Trophoblast cell (in vitro differentiated cells and primary cell): ENCODE data around the gene PRDX3.
A peak's percentile ranks its signal among the peaks of the same experiment; 100 is the strongest.

Source experiments
- DNase-seq, 2 donors: peaks; one replicate each; pipeline ENCODE4 v3.0.0-alpha.2; 2016
- H2AFZ ChIP-seq: 2 replicates; pipeline ENCODE4 v1.6.1; 2013; ENCODE audit warnings: low read length, moderate library complexity, mild to moderate bottlenecking; ENCODE audit not compliant: insufficient read depth, poor library complexity
- H2AK5ac ChIP-seq: 2 replicates; pipeline ENCODE4 v1.6.1; 2013; ENCODE audit warnings: mild to moderate bottlenecking, low read length
- H2BK120ac ChIP-seq: 2 replicates; pipeline ENCODE4 v1.6.1; 2013; ENCODE audit warnings: low read length, mild to moderate bottlenecking, moderate library complexity; ENCODE audit not compliant: insufficient read depth, poor library complexity
- H2BK12ac ChIP-seq: 2 replicates; pipeline ENCODE4 v1.6.1; 2013; ENCODE audit warnings: mild to moderate bottlenecking, low read length, moderate library complexity
- H2BK5ac ChIP-seq: 2 replicates; pipeline ENCODE4 v1.6.1; 2013; ENCODE audit warnings: low read length, low read depth, moderate library complexity, mild to moderate bottlenecking; ENCODE audit not compliant: poor library complexity
- H3K14ac ChIP-seq: 2 replicates; pipeline ENCODE4 v1.6.1; 2013; ENCODE audit warnings: mild to moderate bottlenecking, low read length
- H3K18ac ChIP-seq: 2 replicates; pipeline ENCODE4 v1.6.1; 2013; ENCODE audit warnings: mild to moderate bottlenecking, low read length
- H3K23ac ChIP-seq: 2 replicates; pipeline ENCODE4 v1.6.1; 2013; ENCODE audit warnings: low read length
- H3K27ac ChIP-seq: 2 replicates; pipeline ENCODE4 v1.5.1; 2013; ENCODE audit warnings: low read depth, mild to moderate bottlenecking, inconsistent platforms, low read length, moderate library complexity
- H3K27me3 ChIP-seq: 2 replicates; pipeline ENCODE4 v1.6.1; 2013; ENCODE audit warnings: inconsistent platforms, mild to moderate bottlenecking, low read length, moderate library complexity; ENCODE audit not compliant: insufficient read depth
- H3K36me3 ChIP-seq, 2 experiments: 1 replicate in 1 of 2; 2 replicates in 1 of 2; pipeline ENCODE4 v1.6.1; 2013; ENCODE audit warnings: low read length in 2 of 2, mild to moderate bottlenecking in 2 of 2, moderate library complexity in 1 of 2; ENCODE audit not compliant: insufficient read depth in 2 of 2, control insufficient read depth in 1 of 2
- H3K4ac ChIP-seq: 2 replicates; pipeline ENCODE4 v1.6.1; 2013; ENCODE audit warnings: low read depth, mild to moderate bottlenecking, low read length, moderate library complexity
- H3K4me1 ChIP-seq, 2 experiments: 1 replicate in 1 of 2; 2 replicates in 1 of 2; pipeline ENCODE4 v1.6.1; 2013; ENCODE audit warnings: low read length in 2 of 2, mild to moderate bottlenecking in 2 of 2, moderate library complexity in 1 of 2; ENCODE audit not compliant: insufficient read depth in 2 of 2, control insufficient read depth in 1 of 2
- H3K4me2 ChIP-seq: 2 replicates; pipeline ENCODE4 v1.6.1; 2013; ENCODE audit warnings: inconsistent platforms, mild to moderate bottlenecking, low read length, moderate library complexity
- H3K4me3 ChIP-seq: 2 replicates; pipeline ENCODE4 v1.5.1; 2013; ENCODE audit warnings: mild to moderate bottlenecking, low read depth, low read length, inconsistent platforms
- H3K79me1 ChIP-seq: one replicate; pipeline ENCODE4 v1.6.1; 2013; ENCODE audit warnings: low read length
- H3K79me2 ChIP-seq: 2 replicates; pipeline ENCODE4 v1.6.1; 2013; ENCODE audit warnings: low read length, mild to moderate bottlenecking; ENCODE audit not compliant: control insufficient read depth, insufficient read depth, poor library complexity
- H3K9ac ChIP-seq: 2 replicates; pipeline ENCODE4 v1.6.1; 2013; ENCODE audit warnings: mild to moderate bottlenecking, low read length
- H3K9me3 ChIP-seq: 2 replicates; pipeline ENCODE4 v1.6.1; 2013; ENCODE audit warnings: low read depth, mild to moderate bottlenecking, control low read depth, inconsistent platforms, low read length; ENCODE audit not compliant: insufficient read depth
- H4K12ac ChIP-seq: 2 replicates; pipeline ENCODE4 v1.6.1; 2013; ENCODE audit warnings: low read depth, mild to moderate bottlenecking, low read length, moderate library complexity
- H4K8ac ChIP-seq: 2 replicates; pipeline ENCODE4 v1.6.1; 2013; ENCODE audit warnings: low read depth, mild to moderate bottlenecking, low read length, moderate library complexity
- H4K91ac ChIP-seq: one replicate; pipeline ENCODE4 v1.6.1; 2013; ENCODE audit warnings: low read depth, mild to moderate bottlenecking, low read length, moderate library complexity
- WGBS: extraction: QIAGEN DNeasy Blood & Tissue Kit; methylation state at CpG from one replicate; pipeline ENCODE4 v1.1.7; 2013; ENCODE audit warnings: missing lambda C conversion rate; ENCODE audit not compliant: insufficient read length, insufficient coverage; ENCODE audit errors: extremely low coverage; 5-methylcytosine and 5-hydroxymethylcytosine counted together

The PRDX3 gene

DNA sequence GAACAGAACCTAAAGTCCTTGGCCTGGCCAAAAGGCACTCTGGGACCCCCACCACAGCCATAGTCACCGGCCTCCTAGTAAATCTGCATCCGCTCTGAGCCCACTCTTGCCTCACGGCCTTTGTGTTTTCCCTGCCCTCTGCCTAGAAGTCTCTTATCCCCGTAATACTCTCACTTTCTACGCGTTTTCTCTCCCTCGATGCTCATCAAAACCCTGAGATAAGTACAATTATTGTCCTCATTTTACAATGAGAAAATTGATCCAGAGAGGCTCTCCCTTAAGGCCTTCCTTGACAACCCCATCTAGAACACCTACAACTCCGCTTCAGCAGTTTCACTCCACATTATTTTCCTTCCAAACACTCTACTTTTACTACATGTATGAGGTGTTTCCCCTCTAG, 11.6 kb downstream of the PRDX3 start:
- no peak for DNase-seq
- Histone ChIP-seq H4K91ac (no peak overlapping the region), H4K8ac (no peak overlapping the region), H3K4me2 (no peak overlapping the region), H3K23ac (no peak overlapping the region), H3K27me3 (no peaks in the 10 kb centered on the region), H2BK12ac (no peak overlapping the region), H3K79me2 (peaks cover 5% of the 10 kb centered on the region), H3K18ac (no peak overlapping the region), H3K4ac (no peak overlapping the region), H4K12ac (no peak overlapping the region), H3K4me1 (peaks cover 4 to 6% of the 10 kb centered on the region in 2 experiments), H2BK5ac (no peak overlapping the region), H3K14ac (no peak overlapping the region), H2AK5ac (no peak overlapping the region), H3K79me1 (peaks cover 8% of the 10 kb centered on the region), H3K4me3 (no peak overlapping the region), H3K9me3 (no peaks in the 10 kb centered on the region), H3K9ac (no peak overlapping the region), H3K27ac (no peak overlapping the region), H2AFZ (no peak overlapping the region), H2BK120ac (no peak overlapping the region), H3K36me3 (peaks cover 18 to 26% of the 10 kb centered on the region in 2 experiments)
- 100% methylated on average over 1 of the region's 8 CpGs for WGBS

DNA sequence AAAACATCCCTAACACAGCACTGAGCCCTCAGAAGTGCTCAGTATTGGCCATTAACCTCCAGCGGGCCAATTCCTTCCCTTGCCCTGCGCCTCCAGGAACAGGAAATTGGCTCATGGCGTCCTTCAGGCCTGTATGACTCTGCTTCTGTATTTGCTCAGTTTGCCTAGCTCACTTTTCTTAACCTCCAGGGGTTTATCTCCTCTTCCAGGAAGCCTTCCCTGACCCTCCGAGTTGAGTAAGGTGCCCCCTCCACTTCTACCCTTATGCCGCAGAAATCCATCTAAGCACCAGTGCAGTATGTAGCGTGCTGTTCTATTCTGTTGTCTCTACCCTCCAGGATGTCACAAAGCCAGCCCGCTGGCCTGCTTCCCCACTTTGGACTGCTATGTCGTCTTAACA, 12.0 kb downstream of the PRDX3 start:
- peaks cover 5% of the 10 kb centered on the region for H3K79me2 ChIP-seq
- H3K9me3 ChIP-seq: no peaks in the 10 kb centered on the region
- no peak overlapping the region for H2AK5ac ChIP-seq
- H2BK12ac ChIP-seq: no peak overlapping the region
- H3K18ac ChIP-seq: no peak overlapping the region
- H4K8ac ChIP-seq: no peak overlapping the region
- H3K9ac ChIP-seq: no peak overlapping the region
- no peak overlapping the region for H3K14ac ChIP-seq
- H2AFZ ChIP-seq: no peak overlapping the region
- H3K23ac ChIP-seq: no peak overlapping the region
- no peak overlapping the region for H4K91ac ChIP-seq
- no peak overlapping the region for H3K4me3 ChIP-seq
- no peak overlapping the region for H3K4me2 ChIP-seq
- peaks cover 8% of the 10 kb centered on the region for H3K79me1 ChIP-seq
- no peak overlapping the region for H2BK5ac ChIP-seq
- no peak overlapping the region for H4K12ac ChIP-seq
- peaks cover 15 to 22% of the 10 kb centered on the region in 2 experiments for H3K36me3 ChIP-seq
- no peak overlapping the region for H3K27ac ChIP-seq
- no peak overlapping the region for H2BK120ac ChIP-seq
- H3K4me1 ChIP-seq: peaks cover 4 to 6% of the 10 kb centered on the region in 2 experiments
- no CpG with 5 or more reads among the region's 8 CpGs for WGBS
- DNase-seq: no peak
- no peaks in the 10 kb centered on the region for H3K27me3 ChIP-seq
- no peak overlapping the region for H3K4ac ChIP-seq

DNA sequence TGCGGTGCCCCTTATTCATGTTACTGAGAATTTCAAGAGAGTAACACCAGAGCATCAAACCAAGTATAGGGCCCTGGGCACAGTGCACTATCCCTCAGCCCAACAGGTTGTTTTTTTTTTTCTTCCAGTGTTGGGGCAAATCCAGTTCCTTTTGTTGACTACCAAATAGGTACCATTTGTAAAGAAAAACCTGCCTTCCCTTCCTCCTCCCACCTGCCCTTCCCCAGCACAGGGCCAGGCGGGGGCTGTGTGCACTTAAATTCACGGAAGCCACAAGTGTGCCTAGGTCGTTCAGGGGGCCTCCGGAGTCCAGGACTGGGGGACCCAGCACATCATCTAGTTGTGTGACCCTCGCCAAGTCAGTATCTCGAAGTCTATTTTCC, 12.5 kb downstream of the PRDX3 start:
- peak overlapping the region; percentile 71 for H3K18ac ChIP-seq
- H3K36me3 ChIP-seq: peaks cover 13 to 17% of the 10 kb centered on the region in 2 experiments
- peak overlapping the region; percentile 27 for H4K12ac ChIP-seq
- no peak overlapping the region for H2BK120ac ChIP-seq
- H3K23ac ChIP-seq: no peak overlapping the region
- H3K27ac ChIP-seq: peak overlapping the region; percentile 36
- H3K79me1 ChIP-seq: peaks cover 8% of the 10 kb centered on the region
- H3K14ac ChIP-seq: peak overlapping the region; percentile 75
- no peak overlapping the region for H3K4ac ChIP-seq
- peak overlapping the region; percentile 72 for H3K4me2 ChIP-seq
- H3K4me3 ChIP-seq: peak overlapping the region; percentile 85
- no peak for DNase-seq
- no peaks in the 10 kb centered on the region for H3K27me3 ChIP-seq
- no peak overlapping the region for H2AK5ac ChIP-seq
- H3K9me3 ChIP-seq: no peaks in the 10 kb centered on the region
- WGBS: no CpG with 5 or more reads among the region's 7 CpGs
- H3K79me2 ChIP-seq: peaks cover 5% of the 10 kb centered on the region
- peak overlapping the region; percentile 69 for H4K91ac ChIP-seq
- H2BK5ac ChIP-seq: peak overlapping the region; percentile 52
- H2AFZ ChIP-seq: peak overlapping the region; percentile 66
- peak overlapping the region; percentile 18 for H2BK12ac ChIP-seq
- H3K4me1 ChIP-seq: peaks cover 4 to 6% of the 10 kb centered on the region in 2 experiments
- peak overlapping the region; percentile 94 for H4K8ac ChIP-seq
- H3K9ac ChIP-seq: peak overlapping the region; percentile 92

DNA sequence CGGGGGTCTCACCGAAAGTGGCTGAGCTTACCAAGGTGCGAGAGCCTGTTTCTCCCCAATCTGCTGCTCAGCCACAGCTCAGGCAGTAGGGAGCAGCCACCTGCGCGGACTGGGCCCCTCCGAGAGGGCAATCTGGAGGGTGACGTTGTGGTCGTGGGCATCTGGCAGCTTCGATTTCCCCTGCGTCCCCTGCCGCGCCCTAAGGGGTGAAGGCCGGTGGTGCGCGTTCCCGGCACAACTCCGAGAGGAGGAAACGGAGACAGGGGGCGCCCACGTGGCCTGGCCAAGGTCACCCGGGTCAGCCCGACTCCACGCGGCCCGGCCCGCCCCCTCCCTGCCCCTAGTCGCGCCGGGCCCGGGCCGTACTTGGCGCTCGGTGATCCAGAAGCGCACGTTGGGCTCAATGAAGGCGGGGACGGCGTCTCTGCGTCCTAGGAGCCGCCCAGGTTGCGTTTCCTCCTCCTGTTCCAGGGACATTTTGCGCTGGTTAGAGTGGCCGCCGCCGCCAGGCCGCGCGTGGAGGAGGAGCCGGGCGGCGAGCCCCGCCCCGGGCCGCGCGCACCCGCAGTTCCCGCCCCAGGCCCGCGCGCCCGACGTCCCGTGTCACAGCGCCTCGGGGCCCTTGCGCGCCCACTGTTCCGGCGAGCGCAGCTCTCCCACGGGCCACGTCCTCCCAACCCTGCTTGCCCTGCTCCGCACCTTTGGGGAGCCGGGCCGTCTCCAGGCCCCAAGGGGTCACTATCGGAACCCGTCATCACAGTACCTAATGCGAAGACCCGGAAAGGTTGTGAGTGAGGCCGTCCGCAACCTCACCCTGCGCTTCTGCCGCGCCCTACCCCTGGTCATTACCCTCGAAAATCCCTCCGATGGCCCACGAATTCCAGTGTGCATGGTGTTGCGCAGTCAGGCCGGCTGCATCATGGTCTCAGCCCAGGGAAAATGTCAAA, 13.2 kb downstream of the PRDX3 start, which contains the start of gene SFXN4:
Gene SFXN4 (minus strand): TSS at position 544 of the 947 bp plus-strand sequence. CDS start 67 bp downstream, at position 477.
- peaks cover 9 to 17% of the 10 kb centered on the region in 2 experiments for H3K36me3 ChIP-seq
- H2AFZ ChIP-seq: peak within 1 kb of the TSS; percentile 66
- H2BK120ac ChIP-seq: no peak within 1 kb of the TSS
- DNase-seq: peak; percentile 35 to 78
- H3K4ac ChIP-seq: peak within 1 kb of the TSS; percentile 10
- H3K9me3 ChIP-seq: no peaks in the 10 kb centered on the region
- peaks cover 8% of the 10 kb centered on the region for H3K79me1 ChIP-seq
- no CpG with 5 or more reads among the region's 90 CpGs for WGBS
- H3K79me2 ChIP-seq: peaks cover 5% of the 10 kb centered on the region
- peak within 1 kb of the TSS; percentile 92 for H3K9ac ChIP-seq
- peak within 1 kb of the TSS; percentile 52 for H2BK5ac ChIP-seq
- H3K27ac ChIP-seq: peak within 1 kb of the TSS; percentile 36
- peak within 1 kb of the TSS; percentile 45 for H3K23ac ChIP-seq
- peak within 1 kb of the TSS; percentile 72 for H3K4me2 ChIP-seq
- H2AK5ac ChIP-seq: no peak within 1 kb of the TSS
- H3K18ac ChIP-seq: peak within 1 kb of the TSS; percentile 71
- peak within 1 kb of the TSS; percentile 69 for H4K91ac ChIP-seq
- peak within 1 kb of the TSS; percentile 85 for H3K4me3 ChIP-seq
- H3K4me1 ChIP-seq: peaks cover 4 to 6% of the 10 kb centered on the region in 2 experiments
- peak within 1 kb of the TSS; percentile 18 for H2BK12ac ChIP-seq
- H4K8ac ChIP-seq: peak within 1 kb of the TSS; percentile 94
- H4K12ac ChIP-seq: peak within 1 kb of the TSS; percentile 74
- no peaks in the 10 kb centered on the region for H3K27me3 ChIP-seq
- peak within 1 kb of the TSS; percentile 75 for H3K14ac ChIP-seq
